Duodenal mucosa (tissue), 2 donors: ENCODE data around the gene HOXD10.

Experiments
- H3K27ac ChIP-seq: one replicate; pipeline ENCODE4 v1.7.0; 2013; ENCODE audit warnings: low read depth, low read length
- H3K27me3 ChIP-seq, 2 donors: one replicate each; pipeline ENCODE4 v1.7.0; 2013; ENCODE audit warnings: low read length in 2 of 2, control low read depth in 1 of 2; ENCODE audit not compliant: insufficient read depth in 2 of 2, control insufficient read depth in 1 of 2
- H3K36me3 ChIP-seq, 2 donors: one replicate each; pipeline ENCODE4 v1.7.0; 2013; ENCODE audit warnings: low read length in 2 of 2, control low read depth in 1 of 2; ENCODE audit not compliant: insufficient read depth in 2 of 2, control insufficient read depth in 1 of 2
- H3K4me1 ChIP-seq, 2 donors: one replicate each; pipeline ENCODE4 v1.7.0; 2013; ENCODE audit warnings: low read length in 2 of 2, control low read depth in 1 of 2; ENCODE audit not compliant: insufficient read depth in 2 of 2, control insufficient read depth in 1 of 2
- H3K4me3 ChIP-seq, 2 donors: one replicate each; pipeline ENCODE4 v1.7.0; 2013; ENCODE audit warnings: low read length in 2 of 2, low read depth in 1 of 2
- H3K9ac ChIP-seq, 2 donors: one replicate each; pipeline ENCODE4 v1.7.0; 2013; ENCODE audit warnings: low read length in 2 of 2, low read depth in 1 of 2
- H3K9me3 ChIP-seq, 2 donors: one replicate each; pipeline ENCODE4 v1.7.0; 2013; ENCODE audit warnings: low read length in 2 of 2, control low read depth in 1 of 2; ENCODE audit not compliant: control insufficient read depth in 1 of 2

HOXD10 gene

GRCh38 chr2:176160251-176160985 is 43.8 kb downstream of the HOXD10 start:
- Histone ChIP-seq H3K27me3 (peaks cover 92% of the 10 kb centered on the region in 2 donors), H3K4me1 (no peaks in the 10 kb centered on the region), H3K9ac (no peak overlapping the region), H3K36me3 (no peaks in the 10 kb centered on the region), H3K27ac (no peak overlapping the region), H3K9me3 (no peaks in the 10 kb centered on the region), H3K4me3 (no peak overlapping the region)

GRCh38 chr2:176160986-176161824 is 44.6 kb downstream of the HOXD10 start:
- H3K4me3 ChIP-seq: no peak overlapping the region
- H3K36me3 ChIP-seq: no peaks in the 10 kb centered on the region
- peaks cover 92 to 93% of the 10 kb centered on the region in 2 donors for H3K27me3 ChIP-seq
- peak overlapping the region; percentile 20 for H3K27ac ChIP-seq
- H3K9me3 ChIP-seq: no peaks in the 10 kb centered on the region
- no peaks in the 10 kb centered on the region for H3K4me1 ChIP-seq
- H3K9ac ChIP-seq: no peak overlapping the region

GRCh38 chr2:176161825-176162626 is 45.4 kb downstream of the HOXD10 start:
- H3K4me3 ChIP-seq: no peak overlapping the region
- peak overlapping the region; percentile 20 for H3K27ac ChIP-seq
- no peaks in the 10 kb centered on the region for H3K9me3 ChIP-seq
- H3K27me3 ChIP-seq: peaks cover 88 to 95% of the 10 kb centered on the region in 2 donors
- no peaks in the 10 kb centered on the region for H3K4me1 ChIP-seq
- no peaks in the 10 kb centered on the region for H3K36me3 ChIP-seq
- H3K9ac ChIP-seq: no peak overlapping the region

- H3K4me3 ChIP-seq: no peak overlapping the region
- no peak overlapping the region for H3K27ac ChIP-seq
- H3K36me3 ChIP-seq: no peaks in the 10 kb centered on the region
- H3K9ac ChIP-seq: no peak overlapping the region
- no peaks in the 10 kb centered on the region for H3K9me3 ChIP-seq
- no peaks in the 10 kb centered on the region for H3K4me1 ChIP-seq
- peaks cover 83 to 95% of the 10 kb centered on the region in 2 donors for H3K27me3 ChIP-seq
Measured at GRCh38 chr2:176162911-176163671, 46.5 kb downstream of the HOXD10 start.

- no peak overlapping the region for H3K27ac ChIP-seq
- peaks cover 79 to 90% of the 10 kb centered on the region in 2 donors for H3K27me3 ChIP-seq
- H3K4me3 ChIP-seq: no peak overlapping the region
- no peaks in the 10 kb centered on the region for H3K4me1 ChIP-seq
- H3K9ac ChIP-seq: no peak overlapping the region
- H3K9me3 ChIP-seq: no peaks in the 10 kb centered on the region
- H3K36me3 ChIP-seq: no peaks in the 10 kb centered on the region
Measured at GRCh38 chr2:176163672-176164056, 47.1 kb downstream of the HOXD10 start.

GRCh38 chr2:176164201-176164600 is 47.6 kb downstream of the HOXD10 start:
- Histone ChIP-seq H3K4me3 (no peak overlapping the region), H3K27me3 (peaks cover 79 to 89% of the 10 kb centered on the region in 2 donors)

GRCh38 chr2:176164611-176165369 is 48.2 kb downstream of the HOXD10 start:
- Histone ChIP-seq H3K36me3 (no peaks in the 10 kb centered on the region), H3K9me3 (no peaks in the 10 kb centered on the region), H3K4me1 (no peaks in the 10 kb centered on the region), H3K27me3 (peaks cover 79 to 89% of the 10 kb centered on the region in 2 donors), H3K9ac (no peak overlapping the region), H3K4me3 (no peak overlapping the region), H3K27ac (no peak overlapping the region)

More at GRCh38 chr2:176164201-176164600, 47.6 kb downstream of the HOXD10 start:
- Histone ChIP-seq H3K36me3 (no peaks in the 10 kb centered on the region), H3K4me1 (no peaks in the 10 kb centered on the region), H3K9me3 (no peaks in the 10 kb centered on the region), H3K9ac (no peak overlapping the region), H3K27ac (no peak overlapping the region)

- no peaks in the 10 kb centered on the region for H3K36me3 ChIP-seq
- peaks cover 78 to 89% of the 10 kb centered on the region in 2 donors for H3K27me3 ChIP-seq
- no peaks in the 10 kb centered on the region for H3K9me3 ChIP-seq
- H3K4me3 ChIP-seq: no peak overlapping the region
- no peaks in the 10 kb centered on the region for H3K4me1 ChIP-seq
- H3K27ac ChIP-seq: no peak overlapping the region
- H3K9ac ChIP-seq: no peak overlapping the region
Measured at GRCh38 chr2:176165370-176166050, 48.9 kb downstream of the HOXD10 start.
